SK-N-SH (cell line): ENCODE data around the gene ID1. TPM values are rescaled to one million over a fixed set of nuclear protein-coding genes. Genes with fewer than 3 reads are reported as not detected.

Experiments used
- CTCF ChIA-PET: fragments of 300-600, 350-600 bp; formaldehyde crosslinking; extraction: SDS; loops from one replicate; lab custom pipeline; 2021; lab: Yijun Ruan, JAX
- POLR2A ChIA-PET: fragments of 350-600 bp; sonication (Branson Sonifier 250); formaldehyde crosslinking; extraction: SDS; loops from one replicate; lab custom pipeline; 2020; ENCODE audit warnings: antibody characterized with exemption, inconsistent platforms; lab: Yijun Ruan, JAX
- DNase-seq: peaks from one replicate; pipeline ENCODE4 v3.0.0; 2012
- H2AFZ ChIP-seq: fragments of 200-600 bp; sonication (generic); 2 replicates; pipeline ENCODE4 v1.8.1; 2016; ENCODE audit warnings: antibody characterized with exemption, mild to moderate bottlenecking, low read depth
- H3F3A ChIP-seq: fragments of 200-600 bp; sonication (generic); replicated peaks from 2 replicates; pipeline ENCODE3; 2016; ENCODE audit warnings: antibody characterized with exemption, mild to moderate bottlenecking; ENCODE audit not compliant: insufficient read depth
- H3K27ac ChIP-seq, 2 experiments: fragments of 200-500 bp in 1 of 2; fragments of 200-600 bp in 1 of 2; sonication (Bioruptor generic) in 1 of 2; sonication (generic), shearing (Covaris generic) in 1 of 2; 2 replicates each; pipeline versions ENCODE4 v1.5.1 to v1.6.1; 2014 to 2016; ENCODE audit warnings: low read depth in 2 of 2, inconsistent platforms in 1 of 2, low read length in 1 of 2, mild to moderate bottlenecking in 1 of 2, mixed read lengths in 1 of 2
- H3K27me3 ChIP-seq: fragments of 200-600 bp; sonication (generic), shearing (Covaris generic); 2 replicates; pipeline ENCODE4 v1.6.1; 2016; ENCODE audit warnings: mixed run types; ENCODE audit not compliant: insufficient read depth
- H3K36me3 ChIP-seq, 2 experiments: fragments of 200-500 bp in 1 of 2; fragments of 200-600 bp in 1 of 2; sonication (Bioruptor generic) in 1 of 2; sonication (generic) in 1 of 2; replicated peaks in 1 of 2; 2 replicates each; pipeline versions ENCODE3 to v1.5.1; 2014 to 2016; ENCODE audit warnings: low read length in 1 of 2, mild to moderate bottlenecking in 1 of 2; ENCODE audit not compliant: insufficient read depth in 2 of 2, control insufficient read depth in 1 of 2
- H3K4me1 ChIP-seq, 2 experiments: fragments of 200-500 bp in 1 of 2; fragments of 200-600 bp in 1 of 2; sonication (Bioruptor generic) in 1 of 2; sonication (generic), shearing (Covaris generic) in 1 of 2; 2 replicates each; pipeline versions ENCODE4 v1.5.1 to v1.6.1; 2014 to 2016; ENCODE audit warnings: low read depth in 1 of 2, low read length in 1 of 2, mixed run types in 1 of 2; ENCODE audit not compliant: insufficient read depth in 2 of 2, control insufficient read depth in 1 of 2
- H3K4me2 ChIP-seq: fragments of 200-600 bp; sonication (generic), shearing (Covaris generic); 2 replicates; pipeline ENCODE4 v1.6.1; 2017; ENCODE audit warnings: mixed run types
- H3K4me3 ChIP-seq, 2 experiments: fragments of 200-500 bp in 1 of 2; fragments of 200-600 bp in 1 of 2; sonication (Bioruptor generic) in 1 of 2; sonication (generic), shearing (Covaris generic) in 1 of 2; 2 replicates each; pipeline versions ENCODE4 v1.5.1 to v1.8.1; 2014 to 2016; ENCODE audit warnings: low read depth in 2 of 2, inconsistent platforms in 1 of 2, low read length in 1 of 2, mild to moderate bottlenecking in 1 of 2, mixed read lengths in 1 of 2, moderate library complexity in 1 of 2
- H3K79me2 ChIP-seq: fragments of 200-600 bp; sonication (generic); 2 replicates; pipeline ENCODE4 v1.8.1; 2017; ENCODE audit warnings: mild to moderate bottlenecking; ENCODE audit not compliant: insufficient read depth
- H3K9ac ChIP-seq: fragments of 200-600 bp; sonication (generic); 2 replicates; pipeline ENCODE4 v1.6.1; 2017; ENCODE audit warnings: mixed run types
- H3K9me2 ChIP-seq: fragments of 200-600 bp; sonication (generic); 2 replicates; pipeline ENCODE4 v1.6.1; 2017; ENCODE audit warnings: mixed run types
- H3K9me3 ChIP-seq: fragments of 200-600 bp; sonication (generic); 2 replicates; pipeline ENCODE4 v1.6.1; 2017; ENCODE audit warnings: mixed run types, mild to moderate bottlenecking, moderate library complexity
- H4K20me1 ChIP-seq: fragments of 200-600 bp; sonication (generic); 2 replicates; pipeline ENCODE4 v1.6.1; 2017; ENCODE audit warnings: mild to moderate bottlenecking, mixed run types; ENCODE audit not compliant: insufficient read depth
- CHD2 ChIP-seq: fragments of 150-350 bp; IDR thresholded peaks from 2 replicates; pipeline ENCODE4 v1.6.1; 2018; ENCODE audit warnings: low read length; ENCODE audit not compliant: partially characterized antibody
- CTCF ChIP-seq: fragments of 200-600 bp; sonication (generic); IDR thresholded peaks from 2 replicates; pipeline ENCODE4 v1.6.1; 2017; ENCODE audit warnings: antibody characterized with exemption, mild to moderate bottlenecking, moderate library complexity
- EP300 ChIP-seq, 2 experiments: IDR thresholded peaks; 2 replicates each; pipeline versions ENCODE4 v1.4.0 to v1.6.1; 2012; ENCODE audit warnings: borderline replicate concordance in 1 of 2, low read depth in 1 of 2, low read length in 1 of 2
- GABPA ChIP-seq: IDR thresholded peaks from 2 replicates; pipeline ENCODE4 v1.4.0; 2012; ENCODE audit warnings: low read depth, mild to moderate bottlenecking
- GATA2 ChIP-seq: sonication (generic); formaldehyde crosslinking; IDR thresholded peaks from 2 replicates; pipeline ENCODE4 v1.5.0; 2020; ENCODE audit warnings: mild to moderate bottlenecking, missing genetic modification reagents
- MEF2A ChIP-seq: IDR thresholded peaks from 2 replicates; pipeline ENCODE4 v1.4.0; 2012; ENCODE audit warnings: low read depth, borderline replicate concordance
- MXI1 ChIP-seq: IDR thresholded peaks from 2 replicates; pipeline ENCODE4 v1.6.1; 2012; ENCODE audit warnings: mild to moderate bottlenecking, low read depth, low read length, improper control_type of control experiment
- NFIC ChIP-seq: IDR thresholded peaks from 2 replicates; pipeline ENCODE4 v1.4.0; 2012; ENCODE audit warnings: borderline replicate concordance
- POLR2AphosphoS5 ChIP-seq: IDR thresholded peaks from 2 replicates; pipeline ENCODE4 v1.6.1; 2012; ENCODE audit warnings: low read depth, low read length
- RAD21 ChIP-seq: IDR thresholded peaks from 2 replicates; pipeline ENCODE4 v1.6.1; 2012; ENCODE audit warnings: mild to moderate bottlenecking, low read length
- RXRA ChIP-seq: IDR thresholded peaks from 2 replicates; pipeline ENCODE4 v1.4.0; 2012; ENCODE audit warnings: low read depth, mild to moderate bottlenecking, borderline replicate concordance
- TEAD4 ChIP-seq: IDR thresholded peaks from 2 replicates; pipeline ENCODE4 v1.4.0; 2012; ENCODE audit warnings: mild to moderate bottlenecking, borderline replicate concordance; ENCODE audit not compliant: insufficient read depth
- USF2 ChIP-seq: fragments of 150-350 bp; IDR thresholded peaks from 2 replicates; pipeline ENCODE4 v1.6.1; 2017; ENCODE audit warnings: antibody characterized with exemption, low read length, low read depth, borderline replicate concordance
- WGBS: methylation state at CpG from one replicate; pipeline ENCODE4 v1.1.6; 2017; ENCODE audit warnings: low lambda C conversion rate; 5-methylcytosine and 5-hydroxymethylcytosine counted together
- polyA plus RNA-seq, 3 experiments: library from polyadenylated mRNA; depleted of rRNA; stranded (reverse); fragments of >200 nt; gene quantifications; 2 replicates each; pipeline ENCODE4 v1.2.3, GENCODE V29; 2012

Gene ID1
- polyA plus RNA-seq, 1 of the 3 experiments (the other 2 are of a cell fraction) = 493 TPM

- TF ChIP-seq TEAD4 (no peak), RXRA (no peak), RAD21 (no peak)
Observed at GRCh38 chr20:31566658-31567379, 38.3 kb upstream of the ID1 start (continued).

GRCh38 chr20:31567380-31567720 lies 37.7 kb upstream of the ID1 start:
- H4K20me1 ChIP-seq = no peaks in the 10 kb centered on the region
- CTCF ChIA-PET = interaction anchor here (1.1 to 31.0 kb wide), 6 partner anchors 10 to 156 kb away, joined by 3 to 1802 read pairs (median 22); partner anchors contain the start of genes BCL2L1 and ID1

GRCh38 chr20:31568041-31568731 lies 36.9 kb upstream of the ID1 start:
- WGBS = 84% methylated on average over 18 of the region's 21 CpGs

More at GRCh38 chr20:31567380-31567720, 37.7 kb upstream of the ID1 start:
- no peak for TF ChIP-seq TEAD4
- no peak for TF ChIP-seq MXI1
- TF ChIP-seq MEF2A = no peak
- no peak for TF ChIP-seq EP300 (IDR thresholded peaks at IDR 0.05; ENCODE audit: borderline replicate concordance in 1 of 2, low read depth in 1 of 2, low read length in 1 of 2)
- no peak for TF ChIP-seq USF2
- no peak for TF ChIP-seq RAD21
- Histone ChIP-seq H3K9ac (no peak overlapping the region), H3K27me3 (no peaks in the 10 kb centered on the region), H3K79me2 (peaks cover 9% of the 10 kb centered on the region; the same call in 1 of the 2 replicates), H3K4me3 (no peak overlapping the region), H3K36me3 (peaks cover 23 to 31% of the 10 kb centered on the region in 2 experiments), H3K4me2 (peak overlapping the region; percentile 15; the same call in 1 of the 2 replicates), H3K9me2 (no peaks in the 10 kb centered on the region), H2AFZ (no peak overlapping the region), H3K27ac (peak overlapping the region; percentile 93 to 99), H3F3A (peaks cover 57% of the 10 kb centered on the region), H3K4me1 (peaks cover 39 to 59% of the 10 kb centered on the region in 2 experiments), H3K9me3 (no peaks in the 10 kb centered on the region)
- no peak for DNase-seq
- POLR2A ChIA-PET = interaction anchor here (0.6 to 8.9 kb wide), 5 partner anchors 11 to 172 kb away, joined by 3 to 181 read pairs (median 8); partner anchors contain the start of genes ID1 and TPX2

More at GRCh38 chr20:31568041-31568731, 36.9 kb upstream of the ID1 start:
- Histone ChIP-seq H3K9me3 (no peaks in the 10 kb centered on the region), H3K27me3 (no peaks in the 10 kb centered on the region), H3K79me2 (peaks cover 10% of the 10 kb centered on the region; the same call in 1 of the 2 replicates), H3K36me3 (peaks cover 20 to 29% of the 10 kb centered on the region in 2 experiments), H3K9me2 (no peaks in the 10 kb centered on the region), H3K4me3 (no peak overlapping the region), H2AFZ (no peak overlapping the region), H3K4me2 (peak overlapping the region; percentile 49; the same call in 1 of the 2 replicates), H3K27ac (peak overlapping the region; percentile 93 to 99), H3K9ac (peak overlapping the region; percentile 8), H3F3A (peaks cover 56% of the 10 kb centered on the region), H3K4me1 (peaks cover 39 to 59% of the 10 kb centered on the region in 2 experiments), H4K20me1 (no peaks in the 10 kb centered on the region)
- ChIA-PET POLR2A (interaction anchor here (1.1 to 8.9 kb wide), 6 partner anchors 28 to 171 kb away, joined by 4 to 181 read pairs (median 12); partner anchors contain the start of genes ID1 and TPX2), CTCF (interaction anchor here (0.8 to 31.0 kb wide), 13 partner anchors 10 to 156 kb away, joined by 3 to 1802 read pairs (median 9); partner anchors contain the start of gene ID1)
- 0 out of 2 replicates have a peak, but pooled peaks have one; percentile 11 for TF ChIP-seq GATA2 (CRISPR knock-in tag)
- TF ChIP-seq CTCF = peak; percentile 40
- no peak for TF ChIP-seq CHD2
- no peak for TF ChIP-seq GABPA
- TF ChIP-seq NFIC = no peak
- no peak; the same call in 1 of the 2 replicates for TF ChIP-seq POLR2AphosphoS5
- TF ChIP-seq RAD21 = no peak
- DNase-seq = no peak
